GM21717 (cell line): ENCODE data around the gene OR2T27.
"Not testable (repeated sequence)": the region's sequence is repeated elsewhere in the genome, so short reads cannot be mapped to it uniquely, and the experiment has no call there.

ENCODE experiments used
- ATAC-seq: cut with Tn5 transposase; IDR thresholded peaks from one replicate; pipeline ENCODE4 v1.9.1; 2021; ENCODE audit warnings: mild to moderate bottlenecking, moderate library complexity; ENCODE audit not compliant: unreplicated experiment

The OR2T27 gene

DNA sequence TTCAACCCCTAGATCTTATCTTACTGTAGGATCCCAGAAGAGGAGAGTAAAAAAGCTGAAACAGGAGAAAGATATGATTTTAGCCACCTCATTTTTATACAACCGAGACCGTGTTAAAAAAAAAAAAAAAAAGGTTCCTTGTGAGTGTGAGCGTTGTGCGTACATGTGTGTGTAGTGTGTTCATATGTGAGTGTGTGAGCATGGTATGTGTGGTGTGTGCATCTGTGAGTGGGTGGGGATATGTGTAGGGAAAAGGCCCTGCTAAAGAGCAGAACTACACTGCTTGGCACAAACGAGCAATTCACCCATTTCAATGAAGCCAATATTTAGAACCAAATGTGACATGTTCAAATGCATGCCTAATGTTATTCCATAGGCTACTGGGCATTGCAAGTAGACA lies 13.7 kb downstream of the OR2T27 start:
- not testable (repeated sequence) for ATAC-seq

DNA sequence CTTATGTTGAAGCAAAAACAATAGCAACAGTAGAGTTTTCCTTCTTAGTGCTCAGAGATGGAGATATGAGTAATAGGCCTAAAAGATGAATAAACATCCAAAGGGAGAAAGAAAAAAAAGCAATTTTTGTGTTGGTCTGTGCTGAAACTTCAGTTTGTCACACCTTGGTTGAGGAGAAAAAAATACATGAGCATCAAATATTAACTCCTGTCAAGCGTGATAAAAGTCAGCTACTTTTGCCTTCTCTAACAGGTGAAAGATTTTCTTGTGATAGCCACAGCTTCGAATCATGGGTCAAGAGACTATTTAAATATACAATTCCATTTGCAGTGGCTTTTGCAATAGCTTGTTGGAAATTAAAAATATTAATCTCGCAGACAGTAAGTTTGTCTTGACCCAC lies 14.4 kb downstream of the OR2T27 start:
- ATAC-seq, result peak; percentile 34

DNA sequence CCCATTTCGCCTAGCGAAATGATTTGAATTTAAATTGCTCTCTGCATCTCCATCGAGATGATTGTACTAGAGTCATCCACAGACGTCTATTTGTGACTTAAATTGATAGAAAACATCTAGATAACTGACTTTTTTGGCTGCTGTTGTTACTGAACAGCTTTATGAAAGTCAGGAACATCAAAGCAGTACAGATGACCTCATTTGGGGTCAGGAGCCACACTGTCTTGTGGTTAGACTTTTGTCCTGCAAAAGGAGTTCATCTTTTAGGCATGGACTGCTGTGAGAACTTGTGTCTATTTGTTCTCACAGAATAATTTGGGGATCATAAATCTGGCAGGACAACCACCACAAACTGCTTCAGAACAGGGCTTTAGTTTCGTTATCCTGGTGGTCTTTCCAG lies 15.7 kb downstream of the OR2T27 start:
- ATAC-seq, result peak; percentile 45

- not testable (repeated sequence) for ATAC-seq
Observed at GRCh38 chr1:248636612-248637011, 18.7 kb downstream of the OR2T27 start.

DNA sequence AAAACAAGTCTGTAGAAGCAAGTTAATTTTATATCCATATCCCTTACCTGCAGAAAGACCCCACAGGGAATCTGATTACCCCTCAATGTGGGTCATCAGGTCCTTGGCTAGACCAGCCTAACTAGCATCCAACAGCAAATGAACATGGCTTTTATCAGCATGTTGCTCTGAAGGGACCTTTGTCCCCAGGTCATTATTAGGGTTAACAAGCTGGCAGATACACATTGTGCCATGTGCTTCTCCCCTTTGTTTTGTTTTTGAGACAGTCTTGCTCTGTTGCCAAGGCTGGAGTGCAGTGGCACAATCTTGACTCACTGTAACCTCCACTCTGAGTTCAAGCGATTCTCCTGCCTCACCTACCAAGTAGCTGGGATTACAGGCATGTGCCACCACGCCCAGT lies 20.3 kb downstream of the OR2T27 start, which contains the start of gene OR2T11:
OR2T11 (minus strand) TSS at position 101 of the 400 bp plus-strand sequence. CDS start 7,963 bp downstream, outside the sequence.
- ATAC-seq, result not testable (repeated sequence)

GRCh38 chr1:248631354-248632008 lies 23.8 kb downstream of the OR2T27 start:
- no peak for ATAC-seq

- ATAC-seq, result no peak
Observed at GRCh38 chr1:248630551-248630950, 24.8 kb downstream of the OR2T27 start.

GRCh38 chr1:248627971-248628844 lies 27.1 kb downstream of the OR2T27 start:
- ATAC-seq, result peak; percentile 98

- no peak for ATAC-seq
Observed at GRCh38 chr1:248625971-248626370, 29.4 kb downstream of the OR2T27 start.

- no peak for ATAC-seq
Observed at GRCh38 chr1:248625166-248625565, 30.2 kb downstream of the OR2T27 start.

DNA sequence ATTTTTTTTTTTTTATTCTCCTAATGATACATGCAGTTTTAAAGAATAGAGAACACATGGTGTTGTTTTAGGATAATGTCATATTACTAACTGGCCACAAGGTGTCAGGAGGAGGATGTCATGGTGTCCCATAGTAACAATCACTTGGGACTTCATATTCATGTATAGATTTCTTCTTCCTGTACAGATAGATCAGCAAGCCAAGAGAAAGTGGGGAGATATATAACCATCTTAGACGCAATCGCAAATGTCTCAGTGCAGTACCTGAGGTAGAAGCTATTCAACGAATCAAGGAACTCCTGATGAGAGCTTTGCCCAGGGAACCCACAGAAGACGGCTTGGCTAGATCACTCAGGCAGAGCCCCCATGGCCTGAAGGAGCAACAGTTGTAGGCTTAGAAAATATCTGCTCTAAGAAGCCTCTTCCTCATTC lies 32.7 kb downstream of the OR2T27 start:
- ATAC-seq, result peak; percentile 94

DNA sequence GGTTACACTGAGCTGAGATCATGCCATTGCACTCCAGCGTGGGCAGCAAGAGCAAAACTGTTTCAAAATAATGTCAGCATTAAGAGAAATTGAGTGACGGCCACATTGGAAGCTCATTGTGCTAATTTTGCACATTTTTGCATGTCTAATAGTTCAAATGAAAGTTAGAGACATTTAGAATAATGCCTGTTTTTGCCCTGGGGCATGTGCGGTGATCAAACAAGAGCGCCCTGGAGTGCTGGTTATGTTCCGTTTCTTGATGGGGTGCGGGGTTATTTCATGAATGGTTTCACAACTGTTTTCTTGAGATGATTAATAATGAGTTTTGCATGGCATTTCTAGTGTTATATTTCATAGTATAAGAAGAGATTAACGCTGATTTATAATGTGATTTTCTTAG lies 33.6 kb downstream of the OR2T27 start:
- ATAC-seq, result no peak

DNA sequence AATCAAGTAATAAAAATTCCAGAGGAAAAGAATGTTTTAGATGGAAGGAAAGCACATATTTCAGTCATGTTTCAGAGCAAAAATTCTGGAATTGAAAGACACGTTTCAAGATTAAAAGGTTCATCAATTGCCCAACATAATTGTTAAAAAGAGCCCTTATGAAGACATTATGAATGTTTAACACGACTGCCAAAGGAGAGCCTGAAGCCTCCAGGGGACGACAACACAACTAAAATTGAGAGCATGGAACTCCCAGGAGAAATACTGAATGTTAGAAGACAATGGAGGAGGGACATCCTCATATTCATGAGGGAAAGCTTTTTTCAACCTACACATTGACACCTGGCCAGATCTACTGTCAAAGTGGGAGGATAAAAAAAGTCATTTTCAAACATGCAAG lies 36.5 kb downstream of the OR2T27 start:
- no peak for ATAC-seq

DNA sequence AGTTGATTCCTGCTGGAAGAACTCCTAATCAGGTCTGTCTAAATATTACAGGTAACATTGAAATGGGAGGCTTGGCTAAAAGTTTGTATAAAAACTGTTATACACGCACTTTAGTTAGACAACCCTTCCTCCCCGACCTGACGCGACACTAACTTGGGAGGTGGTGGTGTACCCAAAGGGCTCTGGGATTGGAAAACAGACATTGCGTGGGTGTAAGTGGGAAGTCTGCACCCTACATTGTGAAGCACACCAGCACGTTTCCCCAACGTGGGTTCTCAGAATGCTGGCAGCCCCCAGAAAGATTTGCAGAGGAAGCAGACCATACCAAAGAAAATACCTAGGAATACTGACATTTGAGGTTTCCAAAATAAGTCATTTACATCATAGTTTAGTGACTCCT lies 37.2 kb downstream of the OR2T27 start:
- ATAC-seq, result no peak

DNA sequence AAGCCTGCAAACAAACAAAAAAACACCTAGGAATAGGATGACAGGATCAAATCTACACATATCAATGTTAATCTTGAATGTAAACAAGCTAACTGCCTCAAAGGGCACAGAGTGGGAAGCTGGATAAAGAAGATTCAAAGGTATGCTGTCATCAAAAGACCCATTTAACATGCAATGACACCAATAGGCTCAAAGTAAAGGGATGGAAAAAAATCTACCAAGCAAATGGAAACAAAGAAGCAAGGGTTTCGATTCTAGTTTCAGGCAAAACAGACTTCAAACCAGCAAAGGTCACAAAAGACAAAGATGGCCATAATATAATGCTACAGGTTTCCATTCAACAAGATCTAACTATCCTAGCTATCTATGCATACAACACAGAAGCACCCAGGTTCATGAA lies 41.6 kb downstream of the OR2T27 start:
- peak; percentile 58 for ATAC-seq

GRCh38 chr1:248611883-248612414 lies 43.4 kb downstream of the OR2T27 start:
- no peak for ATAC-seq

DNA sequence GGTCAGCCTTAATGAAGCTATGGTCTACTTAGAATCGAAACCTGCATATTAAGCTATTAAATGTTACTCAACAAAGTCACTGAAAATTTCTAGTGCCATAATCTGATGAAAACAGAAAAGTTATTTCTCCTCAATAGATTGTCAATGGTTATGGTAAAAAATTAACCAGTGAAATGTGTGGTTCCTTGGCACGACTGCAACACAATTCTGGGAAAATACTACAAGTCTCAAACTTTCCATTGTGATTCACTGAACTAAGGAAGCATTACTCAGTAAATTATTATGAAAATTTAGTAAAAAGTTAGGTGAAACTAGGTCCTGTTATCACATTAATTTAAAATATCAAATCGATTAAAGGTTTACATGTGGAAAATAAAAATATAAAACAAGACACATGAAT lies 45.0 kb downstream of the OR2T27 start:
- ATAC-seq, result no peak
